HepG2 (cell line): ENCODE measurements around the gene LRBA. TPM values are rescaled to one million over a fixed set of nuclear protein-coding genes. Genes with fewer than 3 reads are reported as not detected.
A peak's percentile ranks its signal among the peaks of the same experiment; 100 is the strongest.

ENCODE experiments used
- E2F5 ChIP-seq: sonication (generic); formaldehyde crosslinking; conservative IDR thresholded peaks from 2 replicates; pipeline ENCODE4 v1.4.0; 2020; ENCODE audit warnings: missing genetic modification reagents
- EP300 ChIP-seq, 3 experiments: sonication (generic) in 1 of 3; formaldehyde crosslinking in 1 of 3; IDR thresholded peaks; 2 replicates each; pipeline versions ENCODE4 v1.5.1 to v1.6.1; 2011 to 2020; ENCODE audit warnings: low read depth in 2 of 3, low read length in 2 of 3, borderline replicate concordance in 1 of 3, improper control_type of control experiment in 1 of 3, mild to moderate bottlenecking in 1 of 3, missing genetic modification reagents in 1 of 3, moderate library complexity in 1 of 3
- GATAD2A ChIP-seq: IDR thresholded peaks from 2 replicates; pipeline ENCODE4 v1.6.1; 2016
- GZF1 ChIP-seq: sonication (generic); formaldehyde crosslinking; IDR thresholded peaks from 2 replicates; pipeline ENCODE4 v1.5.1; 2020; ENCODE audit warnings: mild to moderate bottlenecking, missing genetic modification reagents
- HMG20B ChIP-seq: conservative IDR thresholded peaks from 2 replicates; pipeline ENCODE4 v1.6.1; 2016; ENCODE audit warnings: missing genetic modification reagents, missing compliant biosample characterization
- HNF1B ChIP-seq: sonication (generic); formaldehyde crosslinking; IDR thresholded peaks from 2 replicates; pipeline ENCODE4 v1.5.1; 2020; ENCODE audit warnings: mild to moderate bottlenecking, moderate library complexity, missing genetic modification reagents
- HNF4G ChIP-seq, 2 experiments: sonication (generic) in 1 of 2; formaldehyde crosslinking in 1 of 2; IDR thresholded peaks; 2 replicates each; pipeline versions ENCODE4 v1.4.0 to v1.6.1; 2011 to 2020; ENCODE audit warnings: borderline replicate concordance in 2 of 2, low read depth in 2 of 2, mild to moderate bottlenecking in 2 of 2, low read length in 1 of 2, missing genetic modification reagents in 1 of 2, moderate library complexity in 1 of 2
- KLF11 ChIP-seq: IDR thresholded peaks from 2 replicates; pipeline ENCODE4 v1.6.1; 2016; ENCODE audit warnings: missing compliant biosample characterization
- NFIC ChIP-seq: IDR thresholded peaks from 2 replicates; pipeline ENCODE4 v1.6.1; 2012; ENCODE audit warnings: mild to moderate bottlenecking, low read length, inconsistent platforms
- SOX13 ChIP-seq, 3 experiments: fragments of 450-650 bp in 1 of 3; sonication (generic) in 1 of 3; formaldehyde crosslinking in 1 of 3; IDR thresholded peaks in 2 of 3; conservative IDR thresholded peaks in 1 of 3; 2 replicates each; pipeline versions ENCODE4 v1.5.0 to v1.6.1; 2016 to 2020; ENCODE audit warnings: antibody characterized with exemption in 1 of 3, mild to moderate bottlenecking in 1 of 3, missing compliant biosample characterization in 1 of 3, missing genetic modification reagents in 1 of 3, moderate library complexity in 1 of 3
- ZFP41 ChIP-seq: sonication (generic); formaldehyde crosslinking; IDR thresholded peaks from 2 replicates; pipeline ENCODE4 v1.4.0; 2020; ENCODE audit warnings: mild to moderate bottlenecking, missing genetic modification reagents, borderline replicate concordance
- ZNF546 ChIP-seq: sonication (generic); formaldehyde crosslinking; conservative IDR thresholded peaks from 2 replicates; pipeline ENCODE4 v1.8.1; 2023; ENCODE audit warnings: mild to moderate bottlenecking, missing genetic modification reagents
- ZNF703 ChIP-seq: sonication (generic); formaldehyde crosslinking; IDR thresholded peaks from 2 replicates; pipeline ENCODE4 v1.5.1; 2020; ENCODE audit warnings: missing genetic modification reagents, mild to moderate bottlenecking, moderate library complexity, borderline replicate concordance
- polyA plus RNA-seq, 8 experiments: library from polyadenylated mRNA; depleted of rRNA in 3 of 8; stranded (reverse) in 7 of 8; unstranded in 1 of 8; fragments of >200 nt; fragmentation: Illumina TruSeq in 4 of 8; extraction: Trizol in 4 of 8; gene quantifications; 2 replicates each; pipeline versions ENCODE4 v1.2.1 to v1.2.3, GENCODE V29; 2011 to 2016; ENCODE audit warnings: low read depth in 4 of 8, missing spikeins in 1 of 8, mixed read lengths in 1 of 8; ENCODE audit not compliant: insufficient read depth in 1 of 8
- total RNA-seq, 5 experiments: library from RNA; depleted of rRNA; stranded (reverse); fragments of >200 nt; fragmentation: Illumina TruSeq; extraction: Trizol; gene quantifications; 2 replicates each; pipeline ENCODE4 v1.2.3, GENCODE V29; 2016; ENCODE audit warnings: low read depth in 1 of 5
- TF ChIP-seq, protein P1 (sequence below): sonication (generic); formaldehyde crosslinking; IDR thresholded peaks from 2 replicates; pipeline ENCODE4 v1.4.0; 2020; ENCODE audit warnings: missing genetic modification reagents, low read depth, mild to moderate bottlenecking, borderline replicate concordance
- TF ChIP-seq, protein P2 (sequence below): sonication (generic); formaldehyde crosslinking; conservative IDR thresholded peaks from 2 replicates; pipeline ENCODE4 v1.4.0; 2020; ENCODE audit warnings: mild to moderate bottlenecking, missing genetic modification reagents, moderate library complexity
- TF ChIP-seq, protein P3 (sequence below): sonication (generic); formaldehyde crosslinking; conservative IDR thresholded peaks from 2 replicates; pipeline ENCODE4 v1.5.0; 2020; ENCODE audit warnings: missing genetic modification reagents
- TF ChIP-seq, protein P4 (sequence below): sonication (generic); formaldehyde crosslinking; IDR thresholded peaks from 2 replicates; pipeline ENCODE4 v1.8.0; 2022; ENCODE audit warnings: mild to moderate bottlenecking, missing genetic modification reagents

Gene LRBA
- total and polyA plus RNA-seq, 2 of the 13 experiments (the other 11 are each of a cell fraction or from before 2014, with no cell fraction given), result 21.0 to 37.2 TPM

GRCh38 chr4:150355858-150356455, 659.1 kb downstream of the LRBA start (continued):
- TF ChIP-seq HNF4G (IDR thresholded peaks at IDR 0.05; ENCODE audit: borderline replicate concordance, low read depth, low read length) (peak; percentile 12; the same call in 1 of the 2 replicates), HNF4G (CRISPR knock-in tag; IDR thresholded peaks at IDR 0.05; ENCODE audit: borderline replicate concordance, low read depth) (no peak), NFIC (peak; percentile 57; the same call in 1 of the 2 replicates), ZNF703 (CRISPR knock-in tag) (no peak), ZNF546 (no peak), GZF1 (peak; percentile 89; the same call in 1 of the 2 replicates), KLF11 (CRISPR knock-in tag) (no peak), EP300 (IDR thresholded peaks at IDR 0.05; ENCODE audit: low read depth in 2 of 2, low read length in 2 of 2) (peak in 1 of 2 experiments; percentile 29; a peak in 1 of 4 replicates), EP300 (CRISPR knock-in tag; IDR thresholded peaks at IDR 0.05; ENCODE audit: borderline replicate concordance) (no peak), HNF1B (CRISPR knock-in tag) (no peak), SOX13 (IDR thresholded peaks at IDR 0.05) (no peak), SOX13 (CRISPR knock-in tag; conservative IDR thresholded peaks at IDR 0.05 in 1 of 2, IDR thresholded peaks at IDR 0.05 in 1 of 2) (no peak), E2F5 (CRISPR knock-in tag) (no peak), ZFP41 (CRISPR knock-in tag) (no peak), HMG20B (CRISPR knock-in tag) (no peak), GATAD2A (peak; percentile 44; the same call in 1 of the 2 replicates)
- TF ChIP-seq, protein P1, sequence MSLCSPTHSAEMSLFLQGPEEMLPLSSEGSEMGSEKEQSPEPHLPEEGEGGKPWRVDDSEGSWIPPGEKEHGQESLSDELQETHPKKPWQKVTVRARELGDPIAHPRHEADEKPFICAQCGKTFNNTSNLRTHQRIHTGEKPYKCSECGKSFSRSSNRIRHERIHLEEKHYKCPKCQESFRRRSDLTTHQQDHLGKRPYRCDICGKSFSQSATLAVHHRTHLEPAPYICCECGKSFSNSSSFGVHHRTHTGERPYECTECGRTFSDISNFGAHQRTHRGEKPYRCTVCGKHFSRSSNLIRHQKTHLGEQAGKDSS (CRISPR knock-in tag), result no peak
- TF ChIP-seq, protein P2, sequence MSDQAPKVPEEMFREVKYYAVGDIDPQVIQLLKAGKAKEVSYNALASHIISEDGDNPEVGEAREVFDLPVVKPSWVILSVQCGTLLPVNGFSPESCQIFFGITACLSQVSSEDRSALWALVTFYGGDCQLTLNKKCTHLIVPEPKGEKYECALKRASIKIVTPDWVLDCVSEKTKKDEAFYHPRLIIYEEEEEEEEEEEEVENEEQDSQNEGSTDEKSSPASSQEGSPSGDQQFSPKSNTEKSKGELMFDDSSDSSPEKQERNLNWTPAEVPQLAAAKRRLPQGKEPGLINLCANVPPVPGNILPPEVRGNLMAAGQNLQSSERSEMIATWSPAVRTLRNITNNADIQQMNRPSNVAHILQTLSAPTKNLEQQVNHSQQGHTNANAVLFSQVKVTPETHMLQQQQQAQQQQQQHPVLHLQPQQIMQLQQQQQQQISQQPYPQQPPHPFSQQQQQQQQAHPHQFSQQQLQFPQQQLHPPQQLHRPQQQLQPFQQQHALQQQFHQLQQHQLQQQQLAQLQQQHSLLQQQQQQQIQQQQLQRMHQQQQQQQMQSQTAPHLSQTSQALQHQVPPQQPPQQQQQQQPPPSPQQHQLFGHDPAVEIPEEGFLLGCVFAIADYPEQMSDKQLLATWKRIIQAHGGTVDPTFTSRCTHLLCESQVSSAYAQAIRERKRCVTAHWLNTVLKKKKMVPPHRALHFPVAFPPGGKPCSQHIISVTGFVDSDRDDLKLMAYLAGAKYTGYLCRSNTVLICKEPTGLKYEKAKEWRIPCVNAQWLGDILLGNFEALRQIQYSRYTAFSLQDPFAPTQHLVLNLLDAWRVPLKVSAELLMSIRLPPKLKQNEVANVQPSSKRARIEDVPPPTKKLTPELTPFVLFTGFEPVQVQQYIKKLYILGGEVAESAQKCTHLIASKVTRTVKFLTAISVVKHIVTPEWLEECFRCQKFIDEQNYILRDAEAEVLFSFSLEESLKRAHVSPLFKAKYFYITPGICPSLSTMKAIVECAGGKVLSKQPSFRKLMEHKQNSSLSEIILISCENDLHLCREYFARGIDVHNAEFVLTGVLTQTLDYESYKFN (CRISPR knock-in tag), result peak; percentile 79
- TF ChIP-seq, protein P3, sequence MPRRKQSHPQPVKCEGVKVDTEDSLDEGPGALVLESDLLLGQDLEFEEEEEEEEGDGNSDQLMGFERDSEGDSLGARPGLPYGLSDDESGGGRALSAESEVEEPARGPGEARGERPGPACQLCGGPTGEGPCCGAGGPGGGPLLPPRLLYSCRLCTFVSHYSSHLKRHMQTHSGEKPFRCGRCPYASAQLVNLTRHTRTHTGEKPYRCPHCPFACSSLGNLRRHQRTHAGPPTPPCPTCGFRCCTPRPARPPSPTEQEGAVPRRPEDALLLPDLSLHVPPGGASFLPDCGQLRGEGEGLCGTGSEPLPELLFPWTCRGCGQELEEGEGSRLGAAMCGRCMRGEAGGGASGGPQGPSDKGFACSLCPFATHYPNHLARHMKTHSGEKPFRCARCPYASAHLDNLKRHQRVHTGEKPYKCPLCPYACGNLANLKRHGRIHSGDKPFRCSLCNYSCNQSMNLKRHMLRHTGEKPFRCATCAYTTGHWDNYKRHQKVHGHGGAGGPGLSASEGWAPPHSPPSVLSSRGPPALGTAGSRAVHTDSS (CRISPR knock-in tag), result no peak
- TF ChIP-seq, protein P4, sequence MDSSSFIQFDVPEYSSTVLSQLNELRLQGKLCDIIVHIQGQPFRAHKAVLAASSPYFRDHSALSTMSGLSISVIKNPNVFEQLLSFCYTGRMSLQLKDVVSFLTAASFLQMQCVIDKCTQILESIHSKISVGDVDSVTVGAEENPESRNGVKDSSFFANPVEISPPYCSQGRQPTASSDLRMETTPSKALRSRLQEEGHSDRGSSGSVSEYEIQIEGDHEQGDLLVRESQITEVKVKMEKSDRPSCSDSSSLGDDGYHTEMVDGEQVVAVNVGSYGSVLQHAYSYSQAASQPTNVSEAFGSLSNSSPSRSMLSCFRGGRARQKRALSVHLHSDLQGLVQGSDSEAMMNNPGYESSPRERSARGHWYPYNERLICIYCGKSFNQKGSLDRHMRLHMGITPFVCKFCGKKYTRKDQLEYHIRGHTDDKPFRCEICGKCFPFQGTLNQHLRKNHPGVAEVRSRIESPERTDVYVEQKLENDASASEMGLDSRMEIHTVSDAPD, result no peak
